ENCODE measurements around the gene MYG1.
A peak's percentile ranks its signal among the peaks of the same experiment; 100 is the strongest.
"Not testable (repeated sequence)": the region's sequence is repeated elsewhere in the genome, so short reads cannot be mapped to it uniquely, and the experiment has no call there.

Gene MYG1

DNA sequence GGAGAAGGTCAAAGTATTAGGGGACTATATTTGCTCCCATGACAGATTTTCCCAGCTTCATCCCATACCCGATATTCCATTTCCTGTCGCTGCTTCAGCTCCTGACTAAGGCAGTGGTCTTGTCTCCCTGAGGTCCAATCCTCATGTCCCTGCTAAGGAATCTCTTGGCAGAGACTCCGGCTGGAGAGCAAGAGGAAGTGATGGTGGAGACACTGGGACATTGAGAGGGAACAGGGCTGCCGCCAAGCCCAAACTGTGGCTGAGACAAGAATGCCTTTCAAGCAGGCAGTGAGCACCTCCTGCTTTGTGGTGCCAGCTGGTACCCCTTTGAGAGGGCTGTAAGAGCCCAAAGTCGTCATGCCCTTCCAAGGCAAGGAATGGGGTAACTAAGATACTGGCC lies 31.2 kb downstream of the MYG1 start:
- no peak for DNase-seq

DNA sequence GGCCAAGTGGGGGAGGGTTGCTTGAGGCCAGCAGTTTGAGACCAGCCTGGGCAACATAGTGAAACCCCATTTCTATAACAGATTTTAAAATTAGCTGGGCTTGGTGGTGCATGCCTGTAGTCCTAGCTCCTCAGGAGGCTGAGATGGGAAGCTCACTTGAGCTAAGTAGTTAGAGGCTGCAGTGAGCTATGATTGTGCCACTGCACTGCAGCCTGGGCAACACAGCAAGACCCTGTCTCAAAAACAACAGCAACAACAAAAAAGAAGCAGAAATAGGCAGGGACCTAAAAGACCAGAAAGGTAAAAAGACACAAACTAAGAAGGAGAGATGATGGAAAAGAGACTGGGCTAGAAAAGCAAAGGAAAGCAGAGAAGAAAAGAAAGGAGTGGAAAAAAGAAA lies 32.8 kb downstream of the MYG1 start:
- not testable (repeated sequence) for DNase-seq

DNA sequence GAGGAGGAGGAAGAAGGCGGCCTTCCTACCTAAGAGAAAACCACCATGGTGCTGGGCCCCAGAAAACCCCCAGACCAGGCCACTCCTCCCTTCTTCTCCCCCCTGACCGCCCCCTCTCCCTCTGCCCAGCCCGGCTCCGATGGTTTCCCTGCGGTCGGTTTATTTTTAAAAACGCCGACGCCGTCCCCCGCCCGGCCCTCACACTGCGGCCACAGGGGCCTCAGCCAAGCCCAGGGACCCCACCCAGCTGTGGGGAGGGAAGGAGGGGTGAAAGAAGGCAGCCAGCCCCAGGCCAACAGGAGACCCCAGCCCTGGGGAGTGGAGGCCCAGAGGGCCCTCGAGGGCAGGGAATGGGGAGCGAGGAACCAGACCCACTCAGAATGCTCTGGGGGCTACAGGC lies 33.2 kb downstream of the MYG1 start:
- peak; percentile 50 for DNase-seq

DNA sequence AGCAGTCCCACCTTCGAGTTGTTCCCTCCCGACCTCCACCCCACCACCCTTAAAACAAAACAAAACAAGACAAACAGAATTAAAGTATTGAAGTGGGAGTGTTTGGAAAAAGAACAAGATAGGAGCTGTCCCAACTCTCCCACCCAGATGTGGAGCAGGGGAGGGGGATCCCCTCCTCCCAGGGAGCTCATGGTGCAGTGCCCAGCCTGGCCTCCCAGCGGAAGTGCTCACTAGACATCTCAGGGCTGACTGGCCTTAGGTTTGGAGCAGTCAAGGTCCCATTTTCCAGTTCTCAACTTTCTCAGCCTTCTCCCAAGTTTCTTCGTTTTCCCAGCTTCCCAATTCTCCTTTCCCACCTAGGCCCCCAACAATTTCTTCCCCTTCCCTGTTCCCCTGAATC lies 33.8 kb downstream of the MYG1 start:
- no peak for DNase-seq

DNA sequence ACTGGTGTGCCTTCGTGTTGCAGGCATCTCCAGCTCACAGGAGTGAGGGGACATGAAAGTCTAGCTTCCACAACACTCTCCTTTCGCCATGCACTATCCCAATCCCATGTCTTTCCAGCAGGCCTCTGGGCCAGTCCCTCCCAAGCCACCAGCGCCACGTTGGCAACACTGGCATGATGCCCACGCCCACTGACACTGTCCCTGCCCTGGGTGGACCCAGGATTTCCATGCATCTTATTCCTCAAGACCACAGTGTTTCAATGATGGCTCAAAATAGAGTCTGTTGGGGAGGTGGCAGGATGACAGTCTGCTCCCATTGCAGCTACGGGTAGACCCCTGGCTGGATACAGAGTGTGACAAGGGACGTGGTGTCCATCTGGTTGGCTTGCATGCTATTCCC lies 34.4 kb downstream of the MYG1 start:
- no peak for DNase-seq

DNA sequence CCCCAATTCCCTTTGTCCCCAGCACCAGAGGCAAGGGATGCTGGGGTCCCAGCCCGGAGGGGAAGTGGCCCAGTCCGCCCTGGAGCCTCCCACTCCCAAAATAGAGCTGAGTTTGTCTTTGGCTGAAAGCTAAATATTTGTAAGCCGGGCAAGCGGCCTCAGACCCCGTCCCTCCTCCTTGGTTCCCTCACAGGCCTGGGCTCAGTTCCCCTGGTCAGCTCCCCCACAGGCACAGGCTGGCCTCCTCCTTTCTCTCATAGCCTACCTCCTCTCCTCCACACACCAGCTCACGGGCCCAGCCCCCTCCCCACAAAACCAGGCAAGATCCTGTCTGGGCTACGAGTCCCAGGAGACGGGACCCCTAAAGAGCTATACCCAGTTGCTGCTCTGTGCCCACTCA lies 35.3 kb downstream of the MYG1 start:
- DNase-seq: no peak

DNA sequence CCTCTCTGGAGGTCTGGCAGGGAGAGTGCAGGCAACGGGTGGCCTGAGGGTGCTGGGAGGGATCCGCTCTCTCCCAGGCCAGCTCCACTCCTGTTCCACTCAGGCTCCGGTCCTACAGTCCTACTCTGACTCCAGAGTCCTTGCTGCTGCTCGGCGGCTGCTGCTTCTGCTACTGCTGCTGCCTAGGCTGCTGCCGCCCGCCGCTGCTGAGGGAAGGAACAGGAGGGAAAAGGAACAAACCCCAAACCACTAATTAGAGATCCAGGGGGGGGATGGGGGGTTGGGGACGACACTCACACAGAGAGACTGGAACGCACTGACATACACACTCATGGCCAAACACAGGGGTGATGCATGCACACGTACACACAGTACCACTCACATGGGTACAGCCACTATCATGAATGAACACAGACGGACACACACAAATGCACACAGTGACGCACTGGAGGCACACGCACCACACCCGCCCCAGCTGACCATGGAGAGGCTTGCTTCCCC lies 36.7 kb downstream of the MYG1 start, which contains the start of gene SP7:
Gene SP7, minus strand, starts transcription at position 174 of the 501 bp plus-strand sequence. CDS start 708 bp downstream, outside the sequence.
- DNase-seq: peak; percentile 61

DNA sequence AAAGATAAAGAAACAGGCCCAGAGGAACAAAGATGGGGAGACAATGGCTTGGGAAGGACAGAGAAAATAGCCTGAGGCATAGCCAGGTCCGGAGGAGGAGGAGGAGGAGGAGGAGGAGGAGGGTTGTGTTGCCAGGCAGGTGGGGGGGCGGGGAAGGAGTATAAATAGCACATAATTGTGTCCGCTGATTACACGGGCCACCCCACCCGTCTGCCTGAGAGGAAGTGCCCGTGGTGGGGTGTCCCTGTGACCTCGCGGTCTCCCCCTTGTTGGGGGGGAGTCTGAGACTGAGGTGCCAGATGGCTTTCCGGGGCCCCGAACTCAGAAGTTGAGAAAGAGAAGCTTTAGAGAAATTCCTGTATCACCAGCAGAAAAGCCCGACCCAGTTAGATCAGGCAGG lies 38.5 kb downstream of the MYG1 start:
- DNase-seq: no peak

DNA sequence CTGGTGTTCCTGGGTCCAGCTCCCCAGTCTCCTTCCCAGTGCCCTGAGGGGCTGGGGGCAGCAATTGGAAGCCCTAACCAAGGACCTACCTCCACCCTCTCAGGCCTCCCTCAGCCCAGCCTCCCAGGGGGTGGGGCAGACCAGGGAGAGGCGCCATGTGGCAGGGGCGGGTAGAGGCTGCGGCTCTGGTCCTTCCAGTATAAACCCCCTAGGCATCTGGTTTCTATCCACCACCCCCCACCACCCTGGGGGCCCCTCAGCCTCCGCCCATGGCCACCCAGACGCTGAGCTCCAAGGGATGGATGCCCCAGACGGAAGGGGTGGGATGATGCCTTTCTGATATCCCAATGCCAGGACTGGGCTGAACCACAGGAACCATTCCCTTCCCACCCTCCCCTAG lies 39.4 kb downstream of the MYG1 start:
- DNase-seq: peak; percentile 55

DNA sequence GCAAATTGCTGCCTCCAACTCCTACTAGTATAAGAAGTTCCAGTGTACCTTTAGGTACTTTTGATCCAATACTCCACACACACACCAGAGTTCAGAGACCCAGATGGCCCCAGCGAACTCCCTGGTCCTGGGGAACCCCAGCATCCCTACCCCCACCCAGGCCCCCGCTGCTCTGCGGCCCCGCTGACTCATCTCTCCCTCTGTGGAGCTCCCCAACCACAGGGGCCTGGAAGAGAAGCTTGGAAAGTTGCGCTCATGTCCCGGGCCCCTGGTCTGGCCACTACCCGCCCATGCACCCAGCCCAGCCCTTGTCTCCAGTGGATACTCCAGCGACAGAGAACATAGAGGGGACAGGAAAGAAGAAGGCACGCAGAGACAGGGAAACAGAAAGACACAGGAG lies 40.9 kb downstream of the MYG1 start:
- DNase-seq: no peak

DNA sequence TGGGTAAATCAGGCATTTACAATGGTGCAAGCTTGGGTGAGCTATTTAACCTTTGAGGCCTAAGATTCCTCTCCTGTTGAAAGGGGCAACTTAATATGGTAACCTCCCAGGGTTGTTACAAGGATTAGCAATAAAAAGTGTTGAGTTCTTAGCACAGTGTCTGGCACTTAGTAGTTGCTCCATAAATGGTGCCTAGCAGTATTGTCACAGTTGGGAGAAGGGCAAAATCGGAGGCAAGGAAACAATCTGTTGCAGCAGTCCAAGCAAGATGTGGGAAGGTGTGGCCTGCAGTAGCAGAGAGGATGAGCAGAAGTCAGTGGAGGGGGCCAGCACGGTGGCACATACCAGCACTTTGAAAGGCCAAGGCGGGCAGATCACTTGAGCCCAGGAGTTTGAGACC lies 44.0 kb downstream of the MYG1 start:
- no peak for DNase-seq

DNA sequence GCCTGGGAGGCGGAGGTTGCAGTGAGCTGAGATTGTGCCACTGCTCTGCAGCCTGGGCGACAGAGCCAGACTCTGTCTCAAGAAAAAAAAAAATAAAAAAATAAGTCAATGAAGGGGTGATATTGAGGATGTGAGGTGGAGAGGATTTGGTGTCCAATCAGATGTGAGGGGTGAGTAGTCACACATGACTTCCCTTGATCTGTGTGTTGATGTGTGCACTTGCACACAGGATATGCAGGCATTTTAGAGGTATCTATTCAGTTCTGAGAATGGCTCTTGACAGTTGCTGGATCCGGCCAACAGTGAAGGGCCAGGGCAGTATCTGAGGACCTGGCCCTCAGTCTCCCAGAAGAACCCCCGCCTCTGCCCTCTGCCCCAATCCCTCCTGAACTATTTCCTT lies 44.5 kb downstream of the MYG1 start:
- DNase-seq: no peak

DNA sequence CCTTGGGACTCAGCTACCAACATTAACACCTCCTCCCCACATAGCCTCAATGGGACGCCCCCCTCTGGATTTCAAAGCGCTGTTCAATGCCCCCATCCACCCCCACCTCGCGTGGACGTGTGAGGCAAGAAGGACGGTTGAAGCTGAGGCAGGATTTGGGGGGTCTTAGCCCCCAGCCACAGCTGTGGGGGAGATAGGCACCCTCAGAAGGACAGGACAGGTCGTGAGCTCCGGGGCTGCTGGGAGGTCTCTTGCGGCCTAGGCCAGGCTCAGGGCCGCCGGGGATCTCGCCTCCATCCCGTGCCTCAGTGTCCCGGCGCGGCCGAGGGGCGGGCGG lies 45.0 kb downstream of the MYG1 start:
- no peak for DNase-seq

DNA sequence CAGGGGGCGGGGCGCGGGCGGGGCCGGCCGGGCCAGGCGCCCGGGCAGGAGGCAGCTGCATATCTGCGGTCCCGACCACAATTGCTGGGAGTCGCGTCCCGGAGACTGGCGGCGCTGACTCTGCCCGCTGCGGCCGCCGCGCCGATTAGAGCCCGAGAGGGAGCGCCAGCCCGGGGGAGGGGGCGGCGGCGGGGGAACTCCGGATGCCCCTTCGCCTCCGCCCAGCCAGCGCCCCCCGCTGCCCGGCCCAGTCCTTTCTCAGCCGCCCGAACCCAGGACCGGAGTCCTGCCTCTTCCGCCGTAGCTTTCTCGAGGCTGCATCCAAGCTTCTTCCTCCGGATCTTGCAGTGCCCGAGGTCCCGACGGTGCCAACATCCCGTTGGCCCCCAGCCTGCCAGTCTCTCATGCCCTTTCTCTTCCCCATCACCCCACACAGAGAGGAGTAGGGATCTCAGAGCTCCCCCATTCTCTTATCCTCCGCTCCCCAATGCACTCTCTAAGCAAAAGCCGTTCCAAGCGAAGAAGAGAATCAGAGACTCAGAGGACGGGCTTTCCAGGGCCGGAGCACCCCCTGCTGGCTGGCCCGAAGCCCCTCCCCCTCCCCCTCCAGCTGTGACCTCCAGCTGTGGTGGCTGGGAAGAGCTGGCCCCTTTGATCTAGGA lies 45.5 kb downstream of the MYG1 start:
- DNase-seq: peak; percentile 91

DNA sequence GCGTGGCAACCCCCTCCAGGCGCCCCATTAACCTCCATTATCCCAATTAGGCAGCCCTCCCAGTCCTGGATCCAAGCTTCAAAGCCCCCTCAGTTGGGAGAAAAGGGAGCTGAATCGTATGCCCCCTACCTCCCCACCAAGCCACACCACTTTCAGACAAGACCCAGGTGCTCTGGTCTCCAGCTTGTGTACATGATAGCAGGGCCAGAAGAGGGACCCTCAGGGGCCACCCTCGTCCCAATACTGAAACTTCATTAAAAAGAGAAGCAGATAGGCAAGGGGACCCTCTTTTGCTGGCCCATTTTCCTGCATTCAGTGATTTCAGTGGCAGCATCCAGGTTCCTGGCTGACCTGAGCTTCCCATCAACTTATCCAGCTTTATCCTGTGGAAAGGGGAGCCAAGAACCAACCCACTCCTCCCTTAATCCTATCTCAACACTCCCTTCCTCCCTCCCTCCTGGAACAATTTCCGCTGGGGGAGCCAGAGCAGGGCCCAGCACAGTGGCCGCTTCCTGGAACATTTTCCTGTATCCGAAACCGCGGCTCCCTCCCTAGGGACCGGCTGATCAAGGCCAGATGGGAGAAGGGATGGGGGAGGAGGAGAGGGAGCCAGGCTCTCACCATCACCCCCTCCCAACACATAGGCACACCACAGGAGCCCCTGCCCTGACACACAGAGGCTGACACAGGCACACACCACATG lies 46.1 kb downstream of the MYG1 start:
- DNase-seq: peak; percentile 80

DNA sequence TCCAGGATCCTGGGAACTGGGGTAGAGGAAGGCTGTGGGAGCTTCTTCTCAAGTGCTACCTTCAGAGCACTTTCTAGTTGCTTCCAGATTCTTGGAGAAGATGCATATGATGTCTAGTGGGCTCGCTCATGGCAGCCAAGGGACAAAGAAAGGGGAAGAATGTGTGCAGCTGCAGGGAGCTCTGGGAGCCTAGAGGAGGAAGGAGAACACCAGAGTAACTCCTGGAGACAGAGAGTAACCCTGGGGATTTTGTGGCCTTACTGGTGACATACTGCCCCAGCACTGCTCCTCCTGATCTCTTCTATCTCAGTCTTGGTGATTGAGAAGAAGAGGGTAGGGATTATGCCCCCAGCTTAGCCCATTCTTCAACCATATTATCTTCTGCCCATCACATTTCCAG lies 47.0 kb downstream of the MYG1 start:
- DNase-seq: no peak

DNA sequence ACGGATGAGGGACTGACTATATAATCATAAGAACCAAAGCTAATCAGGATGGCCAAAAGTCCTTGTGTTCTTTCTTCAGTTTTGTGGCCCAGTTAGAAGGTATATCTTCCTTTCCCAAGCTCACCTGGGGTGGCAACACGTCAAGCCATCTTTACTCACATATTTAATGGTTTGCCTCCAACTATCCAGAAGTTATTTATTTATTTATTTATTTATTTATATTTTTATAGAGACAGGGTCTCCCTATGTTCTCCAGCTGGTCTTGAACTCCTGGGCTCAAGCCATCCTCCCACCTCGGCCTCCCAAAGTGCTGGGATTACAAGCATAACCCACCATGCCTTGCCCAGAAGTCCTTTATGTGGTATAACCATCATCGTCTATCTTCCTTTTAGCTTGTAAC lies 48.4 kb downstream of the MYG1 start:
- no peak for DNase-seq

DNA sequence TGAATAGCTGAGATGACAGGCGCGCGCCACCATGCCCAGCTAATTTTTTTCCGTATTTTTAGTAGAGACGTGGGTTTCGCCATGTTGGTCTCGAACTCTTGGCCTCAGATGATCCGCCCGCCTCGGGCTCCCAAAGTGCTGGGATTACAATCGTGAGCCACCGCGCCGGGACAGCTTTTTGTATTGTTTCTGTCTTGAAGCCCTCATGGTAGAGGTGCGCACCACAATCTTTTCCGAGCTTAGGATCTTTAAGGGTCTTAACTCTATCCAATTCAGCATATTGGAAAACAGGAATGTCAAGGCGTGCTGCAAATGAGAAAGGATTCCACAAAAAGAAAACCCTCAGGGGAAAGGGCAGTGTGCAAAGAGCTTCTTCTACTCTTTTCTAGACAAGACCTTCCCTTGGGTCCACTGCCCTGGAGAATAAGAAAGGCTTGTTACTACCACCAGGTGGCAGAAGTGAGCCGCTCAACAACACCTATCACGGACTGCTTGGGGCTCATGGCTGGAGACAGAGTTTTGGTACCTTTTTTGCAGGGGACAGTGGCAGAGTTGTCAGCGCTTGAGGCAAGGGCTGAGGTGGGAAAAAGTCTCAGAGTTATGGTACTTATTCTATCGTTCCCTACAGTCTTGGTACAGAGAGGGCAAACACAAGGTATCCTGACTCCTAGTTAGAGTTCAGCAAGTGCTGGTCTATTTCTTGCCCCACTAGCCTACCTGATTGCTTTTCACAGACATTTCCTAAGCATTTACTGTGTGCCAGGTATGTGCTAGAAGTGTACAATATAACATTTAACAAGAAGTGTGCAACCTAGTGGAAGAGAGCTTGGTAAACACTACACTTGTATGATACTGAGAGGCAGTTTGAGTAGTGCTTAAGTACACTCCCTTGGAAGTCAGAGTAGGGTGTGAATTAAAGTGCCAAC lies 53.1 kb downstream of the MYG1 start:
- peak; percentile 89 for DNase-seq

DNA sequence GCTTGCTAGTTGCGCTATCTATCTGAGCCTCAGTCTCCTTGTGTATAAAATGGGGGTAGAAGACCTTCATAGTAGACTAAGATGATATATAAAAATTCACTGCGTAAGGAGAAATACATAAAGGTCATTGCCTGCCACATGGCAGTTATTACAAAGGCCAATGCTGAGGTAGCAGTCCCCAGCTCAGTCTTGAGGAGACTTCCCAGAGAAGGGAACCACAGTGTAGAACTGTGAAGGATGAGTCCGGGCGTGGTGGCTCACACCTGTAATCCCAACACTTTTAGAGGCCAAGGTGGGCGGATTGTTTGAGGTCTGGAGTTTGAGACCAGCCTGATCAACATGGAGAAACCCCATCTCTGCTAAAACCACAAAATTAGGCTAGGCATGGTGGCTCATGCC lies 53.8 kb downstream of the MYG1 start:
- DNase-seq: no peak

DNA sequence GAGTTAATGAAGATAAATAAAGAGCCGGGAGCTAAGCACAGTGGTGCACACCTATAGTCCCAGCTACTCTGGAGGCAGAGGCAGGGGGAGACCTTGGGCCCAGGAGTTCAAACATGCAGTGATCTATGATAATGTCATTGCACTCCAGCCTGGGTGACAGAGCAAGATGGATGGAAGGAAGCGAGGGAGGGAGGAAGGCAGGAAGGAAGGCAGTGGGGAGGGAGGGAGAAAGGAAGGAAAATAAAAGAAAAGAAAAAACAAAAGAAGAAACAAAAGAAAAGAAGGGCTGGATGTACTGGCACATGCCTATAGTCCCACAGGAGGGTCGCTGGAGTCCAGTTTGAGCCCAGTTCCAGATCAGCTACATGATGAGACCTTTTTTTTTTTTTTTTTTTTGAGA lies 55.6 kb downstream of the MYG1 start:
- DNase-seq: no peak

All from right hindlimb (tissue), 1 donor.